ENCODE measurements around the gene XPO1. TPM values are rescaled to one million over a fixed set of nuclear protein-coding genes. Genes with fewer than 3 reads are reported as not detected.

Gene XPO1
- total RNA-seq, 1 experiment from 2014 or later, result 189 TPM

DNA sequence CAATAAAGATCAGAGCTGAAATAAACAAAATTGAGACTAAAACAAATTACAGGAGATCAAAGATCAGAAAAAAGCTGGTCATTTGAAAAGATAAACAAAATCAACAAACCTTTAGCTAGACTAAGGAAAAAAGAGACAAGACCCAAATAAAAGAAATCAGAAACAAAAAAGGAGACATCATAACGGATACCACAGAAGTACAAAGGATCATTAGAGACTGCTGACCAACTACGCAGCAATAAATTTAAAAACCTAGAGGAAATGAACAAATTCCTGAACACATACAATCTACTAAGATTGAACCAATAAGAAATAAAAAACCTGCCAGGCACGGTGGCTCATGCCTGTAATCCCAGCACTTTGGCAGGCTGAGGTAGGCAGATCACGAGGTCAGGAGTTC is 101.0 kb downstream of the XPO1 start:
- BruUV-seq (replicated peaks), result no TSS peak
- Histone ChIP-seq H3K4me3 (ENCODE audit: low read depth in 2 of 2, low read length in 2 of 2) (no peak overlapping the region), H3K36me3 (ENCODE audit: control insufficient read depth, insufficient read depth, low read length) (no peaks in the 10 kb centered on the region), H3K4me1 (ENCODE audit: control insufficient read depth, insufficient read depth, low read length) (peaks cover 21% of the 10 kb centered on the region), H3K27ac (ENCODE audit: low read length) (no peak overlapping the region), H3K9me3 (ENCODE audit: control insufficient read depth, insufficient read depth, low read depth, low read length) (no peaks in the 10 kb centered on the region), H3K27me3 (ENCODE audit: control insufficient read depth, insufficient read depth, low read length) (no peaks in the 10 kb centered on the region)
- DNase-seq (ENCODE audit: low read depth, low spot score) (no peak), ATAC-seq (no peak)
- intact Hi-C loops (cut with micrococcal nuclease; ENCODE audit: unreplicated experiment) (no loop called here), in situ Hi-C loops (cut with HindIII; ENCODE audit: low pct_unique_long_range_greater_than_20kb, low sequenced_read_pairs) (no loop called here)
- ChIA-PET CTCF (no interaction called here), POLR2A (no interaction called here)
- TF ChIP-seq TCF7L2 (IDR thresholded peaks at IDR 0.05; ENCODE audit: low read depth, low read length) (no peak), CTCF (IDR thresholded peaks at IDR 0.05) (no peak), SIN3A (IDR thresholded peaks at IDR 0.05; ENCODE audit: borderline replicate concordance, insufficient read depth, low read depth, low read length) (no peak), REST (IDR thresholded peaks at IDR 0.05; ENCODE audit: insufficient read depth in 1 of 2, low read depth in 2 of 2, low read length in 1 of 2) (no peak), POLR2AphosphoS5 (IDR thresholded peaks at IDR 0.05; ENCODE audit: low read depth, low read length) (no peak)

GRCh38 chr2:61436092-61436491 is 102.1 kb downstream of the XPO1 start:
- H3K4me3 ChIP-seq (ENCODE audit: low read depth in 2 of 2, low read length in 2 of 2), result no peak overlapping the region
- no peak overlapping the region for H3K27ac ChIP-seq (ENCODE audit: low read length)
- intact Hi-C loops (cut with micrococcal nuclease; ENCODE audit: unreplicated experiment) (no loop called here), in situ Hi-C loops (cut with HindIII; ENCODE audit: low pct_unique_long_range_greater_than_20kb, low sequenced_read_pairs) (no loop called here)
- ATAC-seq, result no peak
- no peak for TF ChIP-seq CTCF (IDR thresholded peaks at IDR 0.05)
- no peak for TF ChIP-seq POLR2AphosphoS5 (IDR thresholded peaks at IDR 0.05; ENCODE audit: low read depth, low read length)
- TF ChIP-seq TCF7L2 (IDR thresholded peaks at IDR 0.05; ENCODE audit: low read depth, low read length), result no peak
- no peak for TF ChIP-seq REST (IDR thresholded peaks at IDR 0.05; ENCODE audit: insufficient read depth in 1 of 2, low read depth in 2 of 2, low read length in 1 of 2)
- no peak for TF ChIP-seq SIN3A (IDR thresholded peaks at IDR 0.05; ENCODE audit: borderline replicate concordance, insufficient read depth, low read depth, low read length)
- H3K9me3 ChIP-seq (ENCODE audit: control insufficient read depth, insufficient read depth, low read depth, low read length), result no peaks in the 10 kb centered on the region
- BruUV-seq (replicated peaks), result no TSS peak
- ChIA-PET POLR2A (interaction anchor here (0.6 kb wide), 1 partner anchor 160 kb away, joined by 10 read pairs; no protein-coding TSS in a partner anchor), CTCF (no interaction called here)
- peaks cover 22% of the 10 kb centered on the region for H3K4me1 ChIP-seq (ENCODE audit: control insufficient read depth, insufficient read depth, low read length)
- H3K27me3 ChIP-seq (ENCODE audit: control insufficient read depth, insufficient read depth, low read length), result no peaks in the 10 kb centered on the region
- DNase-seq (ENCODE audit: low read depth, low spot score), result no peak
- H3K36me3 ChIP-seq (ENCODE audit: control insufficient read depth, insufficient read depth, low read length), result no peaks in the 10 kb centered on the region
